Cortex of kidney (tissue), 1 donor: ENCODE measurements around the gene CELSR2.
"Not testable (repeated sequence)": the region's sequence is repeated elsewhere in the genome, so short reads cannot be mapped to it uniquely, and the experiment has no call there.

ENCODE experiments used
- DNase-seq: peaks from one replicate; lab custom pipeline; 2025; lab: John Stamatoyannopoulos, UW

CELSR2 gene

GRCh38 chr1:109248797-109249629 lies at the start of gene CELSR2:
Gene CELSR2, plus strand, starts transcription at chr1:109249539. Its CDS starts 541 bp downstream, at chr1:109250080.
- DNase-seq, result no peak

DNA sequence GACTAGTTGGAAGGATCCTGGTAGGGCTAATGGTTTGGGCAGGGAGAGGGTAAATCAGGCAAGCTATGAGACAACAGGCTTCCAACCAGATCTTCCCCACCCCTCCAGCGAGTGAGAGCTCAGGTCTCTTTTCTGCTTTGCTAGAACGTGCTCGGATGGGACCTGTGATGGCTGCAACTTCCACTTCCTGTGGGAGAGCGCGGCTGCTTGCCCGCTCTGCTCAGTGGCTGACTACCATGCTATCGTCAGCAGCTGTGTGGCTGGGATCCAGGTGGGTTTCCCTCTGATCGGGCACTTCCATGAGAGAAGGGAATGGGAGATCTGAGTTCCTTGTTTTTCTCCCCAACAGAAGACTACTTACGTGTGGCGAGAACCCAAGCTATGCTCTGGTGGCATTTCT lies 49.6 kb upstream of the CELSR2 start:
- no peak for DNase-seq

- no peak for DNase-seq
Observed at GRCh38 chr1:109201123-109201703, 48.1 kb upstream of the CELSR2 start.

DNA sequence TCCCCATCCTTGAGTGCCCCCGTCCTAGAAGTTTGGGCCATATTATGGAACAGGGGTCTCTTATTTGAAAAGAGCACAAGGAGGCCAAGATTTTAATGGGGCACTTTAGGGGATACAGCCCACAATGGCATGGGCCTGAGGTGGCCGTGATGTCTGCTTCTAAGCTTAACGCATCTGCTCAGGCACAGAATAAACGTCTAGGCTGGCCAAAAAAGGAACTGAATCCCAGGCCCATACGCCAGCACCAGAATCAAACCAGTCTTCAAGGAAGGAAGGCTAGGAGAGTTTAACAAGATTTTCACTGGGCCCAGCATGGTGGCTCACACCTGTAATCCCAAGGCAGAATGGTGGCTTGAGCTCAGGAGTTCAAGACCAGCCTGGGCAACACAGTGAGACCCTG lies 44.9 kb upstream of the CELSR2 start:
- no peak for DNase-seq

- DNase-seq, result no peak
Observed at GRCh38 chr1:109206339-109206738, 43.0 kb upstream of the CELSR2 start.

DNA sequence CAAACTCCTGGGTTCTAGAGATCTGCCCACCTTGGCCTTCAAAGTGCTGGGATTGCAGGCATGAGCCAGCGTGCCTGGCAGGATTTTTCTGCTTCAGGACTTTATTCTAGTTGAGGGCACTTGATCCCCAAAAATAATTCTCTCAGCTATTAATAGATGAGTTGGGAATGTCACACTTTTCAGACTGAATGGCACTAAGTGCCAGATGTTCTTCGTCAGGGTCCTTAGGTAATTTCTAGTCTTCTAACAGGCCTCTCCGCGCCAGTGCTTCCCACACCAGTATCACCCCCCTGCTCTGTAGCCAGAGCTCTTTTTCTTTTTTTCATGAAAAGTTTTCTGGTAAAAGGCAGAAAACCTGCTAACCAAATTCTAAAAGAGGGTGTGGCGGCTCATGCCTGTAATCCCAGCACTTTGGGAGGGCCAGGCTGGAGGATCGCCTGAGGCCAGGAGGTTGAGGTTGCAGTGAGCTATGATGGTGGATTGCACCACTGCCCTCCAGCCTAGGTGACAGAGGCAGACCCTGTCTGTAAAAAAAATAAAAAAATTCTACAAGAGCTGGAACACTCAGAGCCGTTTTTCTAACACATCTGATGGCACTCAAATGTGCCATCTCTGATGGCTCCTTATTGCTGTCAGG lies 41.8 kb upstream of the CELSR2 start:
- no peak for DNase-seq

DNA sequence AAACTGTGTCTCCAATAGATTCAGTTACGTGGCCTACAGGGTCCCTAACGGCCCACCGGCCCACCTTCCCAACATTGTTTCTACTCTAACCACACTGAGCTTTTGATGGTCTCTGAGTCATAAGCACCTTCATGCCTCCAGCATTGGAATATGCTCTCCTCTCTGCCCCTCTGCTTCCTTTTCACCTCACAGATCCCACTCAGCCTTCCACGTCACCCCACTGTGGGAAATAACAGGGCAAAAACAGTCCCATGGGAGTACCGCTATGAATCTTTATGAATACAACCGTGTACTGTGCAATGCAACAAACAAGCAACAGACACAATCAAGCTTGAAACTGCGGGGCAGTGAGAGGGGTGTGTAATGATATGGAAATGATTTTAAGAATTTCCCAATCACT lies 40.9 kb upstream of the CELSR2 start:
- no peak for DNase-seq

DNA sequence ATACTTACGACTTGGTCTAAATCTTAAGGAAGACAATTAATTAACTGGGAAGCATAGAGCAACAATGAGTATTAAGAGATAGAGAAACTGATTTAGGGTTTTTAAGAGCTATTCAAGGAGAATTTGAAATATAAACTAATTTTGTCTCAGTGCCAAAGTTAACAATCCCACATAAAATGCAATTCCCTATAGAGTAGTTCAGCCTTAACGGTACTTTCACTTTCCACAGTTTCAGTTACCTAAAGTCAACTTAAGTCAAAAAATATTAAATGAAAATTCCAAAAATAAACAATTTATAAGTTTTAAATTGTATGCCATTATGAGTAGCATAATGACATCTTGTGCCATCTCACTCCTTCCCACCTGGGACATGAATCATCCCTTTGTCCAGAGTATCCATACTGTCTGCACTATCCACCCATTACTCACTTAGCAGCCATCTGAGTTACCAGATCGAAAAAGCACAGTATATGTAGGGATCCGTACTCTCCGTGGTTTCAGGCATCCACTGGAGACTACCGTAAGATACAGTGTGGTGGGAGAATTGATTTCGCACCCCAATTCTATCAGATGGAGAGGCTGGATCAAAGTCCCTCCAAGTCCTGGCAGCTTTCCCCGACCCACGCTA lies 40.4 kb upstream of the CELSR2 start:
- DNase-seq, result no peak

GRCh38 chr1:109210058-109210457 lies 39.3 kb upstream of the CELSR2 start:
- no peak for DNase-seq

DNA sequence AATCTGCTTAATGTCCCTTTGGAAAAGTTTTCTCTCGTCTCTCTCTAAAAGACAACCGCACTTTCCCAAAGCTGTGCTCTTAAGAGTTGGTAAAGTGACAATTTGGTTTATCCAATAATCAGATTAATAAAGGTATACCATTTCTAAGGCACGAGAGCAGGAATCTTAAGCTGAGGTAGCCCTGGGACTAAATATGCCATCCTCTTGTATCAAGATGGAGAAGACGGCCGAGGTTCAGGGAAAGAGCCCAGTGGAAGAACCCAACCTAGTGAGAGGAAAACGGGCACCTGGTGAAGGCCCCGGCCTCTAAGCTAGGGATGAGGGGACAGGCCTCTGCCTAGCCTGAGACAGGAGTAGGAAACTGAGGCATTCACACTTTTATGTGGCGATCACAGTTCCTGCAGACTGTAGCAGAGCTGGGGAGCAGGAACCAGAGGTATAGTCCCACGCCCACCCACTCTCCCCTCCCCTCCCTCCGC lies 36.0 kb upstream of the CELSR2 start:
- no peak for DNase-seq

DNA sequence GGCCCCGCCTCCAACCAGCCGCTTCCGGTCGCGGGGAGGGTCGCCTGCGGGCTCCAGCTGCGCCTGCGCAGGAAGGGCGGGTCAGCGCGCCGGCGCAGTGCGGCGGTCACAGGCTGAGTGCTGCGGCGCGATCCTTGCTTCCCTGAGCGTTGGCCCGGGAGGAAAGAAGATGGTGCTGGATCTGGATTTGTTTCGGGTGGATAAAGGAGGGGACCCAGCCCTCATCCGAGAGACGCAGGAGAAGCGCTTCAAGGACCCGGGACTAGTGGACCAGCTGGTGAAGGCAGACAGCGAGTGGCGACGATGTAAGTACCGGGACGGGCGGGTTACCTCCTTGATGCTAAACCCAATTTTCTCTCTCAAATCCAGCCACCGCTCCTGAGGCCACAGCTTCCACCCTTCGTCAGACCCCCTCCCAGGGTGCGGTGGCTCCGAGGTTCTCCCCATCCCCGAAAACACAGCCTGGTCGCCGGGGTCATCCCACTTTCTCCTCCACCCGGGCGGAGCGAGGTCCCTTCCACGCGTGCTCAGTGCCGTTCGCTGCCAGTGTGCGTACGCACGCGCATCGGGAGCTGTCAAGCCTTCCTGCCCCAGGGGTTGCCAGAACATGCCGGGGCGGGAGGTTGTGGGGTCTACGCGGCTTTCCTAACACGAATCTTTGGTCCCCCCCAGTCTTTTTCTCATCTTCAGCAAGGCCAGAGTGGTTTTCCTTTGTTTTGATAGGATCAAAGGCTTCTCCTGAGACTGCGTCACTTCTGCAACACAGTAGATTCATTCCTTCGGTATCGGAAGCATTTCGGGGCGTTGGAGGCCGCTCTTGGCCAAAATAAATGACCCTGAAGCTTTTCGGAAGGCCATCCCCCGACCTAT lies 35.3 kb upstream of the CELSR2 start, which contains the start of gene SARS1:
Gene SARS1, plus strand, starts transcription at position 95 of the 870 bp plus-strand sequence. Its CDS starts 75 bp downstream, at position 170.
- DNase-seq, result peak; percentile 70

- no peak for DNase-seq
Observed at GRCh38 chr1:109214695-109215623, 34.4 kb upstream of the CELSR2 start.

GRCh38 chr1:109216662-109217061 lies 32.7 kb upstream of the CELSR2 start:
- DNase-seq, result no peak

DNA sequence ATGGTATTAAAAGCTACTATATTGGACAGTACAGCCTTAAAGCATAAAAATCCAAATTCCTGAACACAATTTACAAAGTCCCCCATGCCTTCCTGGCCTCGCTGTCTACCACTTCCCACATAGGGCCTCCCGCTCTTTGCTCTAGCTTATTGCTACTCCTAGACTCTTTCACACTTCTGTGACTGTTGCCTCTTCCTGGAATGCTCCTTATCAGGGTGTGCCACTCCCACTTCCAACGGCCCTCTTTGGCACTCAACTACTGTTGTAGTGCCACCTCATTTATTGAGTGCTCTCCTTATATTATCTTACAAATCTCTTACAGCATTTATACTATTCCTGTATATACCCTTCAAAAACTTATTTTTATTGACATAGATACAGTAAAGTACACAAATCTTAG lies 30.8 kb upstream of the CELSR2 start:
- no peak for DNase-seq

- not testable (repeated sequence) for DNase-seq
Observed at GRCh38 chr1:109221201-109221600, 28.1 kb upstream of the CELSR2 start.

- no peak for DNase-seq
Observed at GRCh38 chr1:109225308-109225707, 24.0 kb upstream of the CELSR2 start.

- DNase-seq, result no peak
Observed at GRCh38 chr1:109225711-109226445, 23.5 kb upstream of the CELSR2 start.

DNA sequence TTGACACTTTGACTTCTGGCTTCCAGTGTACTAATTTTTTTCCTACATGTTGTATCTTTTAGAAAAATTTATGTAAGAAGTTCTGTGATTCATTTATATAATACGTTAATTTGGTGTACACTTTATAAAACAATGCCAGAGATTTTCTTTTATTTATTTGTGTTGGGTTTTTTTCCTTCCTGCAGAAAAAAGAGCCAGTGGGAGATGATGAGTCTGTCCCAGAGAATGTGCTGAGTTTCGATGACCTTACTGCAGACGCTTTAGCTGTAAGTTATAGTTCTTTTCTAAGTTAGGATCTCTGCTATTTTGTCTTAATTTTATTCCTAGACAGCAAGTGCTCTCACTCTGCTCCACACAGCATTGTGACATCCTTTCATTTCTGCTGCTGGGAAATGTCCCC lies 21.2 kb upstream of the CELSR2 start:
- DNase-seq, result no peak

GRCh38 chr1:109229531-109230127 lies 19.7 kb upstream of the CELSR2 start:
- no peak for DNase-seq
